HepG2 (cell line): Measurements from ENCODE around the gene CLEC16A. TPM values are rescaled to one million over a fixed set of nuclear protein-coding genes. Genes with fewer than 3 reads are reported as not detected.

ENCODE experiments used
- ATAC-seq: fragments of 200-7000 bp; cut with Tn5 transposase; 3 replicates; pipeline ENCODE4 v1.9.1; 2020; ENCODE audit warnings: mild to moderate bottlenecking, moderate library complexity
- BruUV-seq: library from RNA; stranded (reverse); fragments of 400-500 nt; replicated peaks from 2 replicates; lab custom pipeline; 2021; lab: Mats Ljungman, UMichigan
- CTCF ChIA-PET: fragments of 300-600 bp; formaldehyde crosslinking; extraction: SDS; loops from one replicate; lab custom pipeline; 2021; ENCODE audit warnings: low total read pairs, inconsistent platforms, low intra/inter-chr PET ratio; lab: Yijun Ruan, JAX
- POLR2A ChIA-PET: fragments of 350-600 bp; sonication (Branson Sonifier 250); formaldehyde crosslinking; loops from one replicate; lab custom pipeline; 2020; ENCODE audit warnings: antibody characterized with exemption, inconsistent platforms; lab: Yijun Ruan, JAX
- DNase-seq: peaks from one replicate; pipeline ENCODE4 v3.0.0-alpha.2; 2015; ENCODE audit warnings: low spot score
- FAIRE-seq: peaks from 3 replicates; lab custom pipeline; 2011; peaks lifted over from hg19 to GRCh38; lab: Jason Lieb, UNC
- H2AFZ ChIP-seq: one replicate; pipeline ENCODE4 v1.6.1; 2011; ENCODE audit warnings: low read length, inconsistent platforms
- H3K27ac ChIP-seq: fragments of 300-600 bp; 3 replicates; pipeline ENCODE4 v1.8.0; 2011; ENCODE audit warnings: mixed run types, mild to moderate bottlenecking, mixed read lengths, low read length, inconsistent platforms; ENCODE audit not compliant: insufficient read depth; ENCODE audit errors: extremely low read length
- H3K27me3 ChIP-seq, 2 experiments: fragments of 200-600 bp in 1 of 2; 2 replicates in 1 of 2; 3 replicates in 1 of 2; pipeline versions ENCODE4 v1.6.0 to v1.8.0; 2011; ENCODE audit warnings: low read length in 2 of 2, mild to moderate bottlenecking in 2 of 2, moderate library complexity in 2 of 2, inconsistent platforms in 1 of 2; ENCODE audit not compliant: insufficient read depth in 2 of 2, control insufficient read depth in 1 of 2
- H3K36me3 ChIP-seq, 2 experiments: fragments of 200-600 bp in 1 of 2; replicated peaks in 1 of 2; 2 replicates in 1 of 2; 3 replicates in 1 of 2; pipeline versions ENCODE4 v1.5.1 to v1.8.0; 2011; ENCODE audit warnings: low read length in 2 of 2, inconsistent platforms in 1 of 2; ENCODE audit not compliant: insufficient read depth in 2 of 2, control insufficient read depth in 1 of 2
- H3K4me1 ChIP-seq: 2 replicates; pipeline ENCODE4 v1.5.1; 2012; ENCODE audit warnings: low read length, inconsistent platforms; ENCODE audit not compliant: insufficient read depth
- H3K4me2 ChIP-seq: 2 replicates; pipeline ENCODE4 v1.6.0; 2011; ENCODE audit warnings: low read depth, low read length, inconsistent platforms
- H3K4me3 ChIP-seq, 3 experiments: fragments of 200-600 bp in 1 of 3; sonication (generic), shearing (Covaris generic) in 1 of 3; replicated peaks in 1 of 3; 2 replicates each; pipeline ENCODE4 v1.5.1; 2011 to 2016; ENCODE audit warnings: low read length in 3 of 3, inconsistent platforms in 2 of 3, low read depth in 2 of 3, mild to moderate bottlenecking in 2 of 3, control low read depth in 1 of 3, mixed read lengths in 1 of 3; ENCODE audit not compliant: insufficient read depth in 1 of 3
- H3K79me2 ChIP-seq: one replicate; pipeline ENCODE4 v1.6.1; 2011; ENCODE audit warnings: low read length, inconsistent platforms; ENCODE audit not compliant: insufficient read depth
- H3K9ac ChIP-seq: 2 replicates; pipeline ENCODE4 v1.6.0; 2011; ENCODE audit warnings: mild to moderate bottlenecking, low read depth, low read length, inconsistent platforms; ENCODE audit not compliant: insufficient read depth
- H3K9me3 ChIP-seq: 2 replicates; pipeline ENCODE4 v1.5.1; 2012; ENCODE audit warnings: mild to moderate bottlenecking, low read length
- H4K20me1 ChIP-seq: 2 replicates; pipeline ENCODE4 v1.6.0; 2011; ENCODE audit warnings: inconsistent platforms, mild to moderate bottlenecking, low read length, moderate library complexity; ENCODE audit not compliant: insufficient read depth
- ATF3 ChIP-seq: sonication (generic); formaldehyde crosslinking; IDR thresholded peaks from 2 replicates; pipeline ENCODE4 v1.4.0; 2020; ENCODE audit warnings: missing genetic modification reagents
- CCDC6 ChIP-seq: sonication (generic); formaldehyde crosslinking; IDR thresholded peaks from 2 replicates; pipeline ENCODE4 v1.8.1; 2022; ENCODE audit warnings: mild to moderate bottlenecking, missing genetic modification reagents, moderate library complexity
- GABPA ChIP-seq, 2 experiments: IDR thresholded peaks; 2 replicates each; pipeline ENCODE4 v1.6.1; 2011 to 2016; ENCODE audit warnings: low read depth in 2 of 2, low read length in 1 of 2, missing biosample characterization in 1 of 2, missing genetic modification characterization in 1 of 2
- HMG20B ChIP-seq: conservative IDR thresholded peaks from 2 replicates; pipeline ENCODE4 v1.6.1; 2016; ENCODE audit warnings: missing genetic modification reagents, missing compliant biosample characterization
- MAZ ChIP-seq, 2 experiments: sonication (generic) in 1 of 2; formaldehyde crosslinking in 1 of 2; IDR thresholded peaks; 2 replicates each; pipeline versions ENCODE4 v1.5.0 to v1.6.1; 2012 to 2020; ENCODE audit warnings: low read depth in 2 of 2, mild to moderate bottlenecking in 2 of 2, borderline replicate concordance in 1 of 2, improper control_type of control experiment in 1 of 2, low read length in 1 of 2, missing genetic modification reagents in 1 of 2, moderate library complexity in 1 of 2
- MEIS1 ChIP-seq: sonication (generic); formaldehyde crosslinking; IDR thresholded peaks from 2 replicates; pipeline ENCODE4 v1.9.0; 2021; ENCODE audit warnings: mild to moderate bottlenecking, missing genetic modification reagents, moderate library complexity, borderline replicate concordance
- MTF2 ChIP-seq: sonication (generic); formaldehyde crosslinking; IDR thresholded peaks from 2 replicates; pipeline ENCODE4 v1.5.0; 2020; ENCODE audit warnings: missing genetic modification reagents, borderline replicate concordance
- RARA ChIP-seq: IDR thresholded peaks from 2 replicates; pipeline ENCODE4 v1.6.1; 2016; ENCODE audit warnings: missing genetic modification reagents, missing compliant biosample characterization
- SALL1 ChIP-seq: sonication (generic); formaldehyde crosslinking; IDR thresholded peaks from 2 replicates; pipeline ENCODE4 v1.8.0; 2022; ENCODE audit warnings: mild to moderate bottlenecking, missing genetic modification reagents
- SOX13 ChIP-seq, 3 experiments: fragments of 450-650 bp in 1 of 3; sonication (generic) in 1 of 3; formaldehyde crosslinking in 1 of 3; IDR thresholded peaks in 2 of 3; conservative IDR thresholded peaks in 1 of 3; 2 replicates each; pipeline versions ENCODE4 v1.5.0 to v1.6.1; 2016 to 2020; ENCODE audit warnings: antibody characterized with exemption in 1 of 3, mild to moderate bottlenecking in 1 of 3, missing compliant biosample characterization in 1 of 3, missing genetic modification reagents in 1 of 3, moderate library complexity in 1 of 3
- SOX5 ChIP-seq: IDR thresholded peaks from 2 replicates; pipeline ENCODE4 v1.6.1; 2016; ENCODE audit warnings: borderline replicate concordance
- SPEN ChIP-seq: sonication (generic); formaldehyde crosslinking; IDR thresholded peaks from 2 replicates; pipeline ENCODE4 v1.5.1; 2020; ENCODE audit warnings: low read depth, mild to moderate bottlenecking, missing genetic modification reagents
- ZBTB21 ChIP-seq: sonication (generic); formaldehyde crosslinking; IDR thresholded peaks from 2 replicates; pipeline ENCODE4 v1.4.0; 2020; ENCODE audit warnings: missing genetic modification reagents
- ZNF253 ChIP-seq: sonication (generic); formaldehyde crosslinking; IDR thresholded peaks from 2 replicates; pipeline ENCODE4 v1.8.0; 2022; ENCODE audit warnings: mild to moderate bottlenecking, missing genetic modification reagents, borderline replicate concordance
- ZNF543 ChIP-seq: sonication (generic); formaldehyde crosslinking; IDR thresholded peaks from 2 replicates; pipeline ENCODE4 v1.4.0; 2020; ENCODE audit warnings: mild to moderate bottlenecking, missing genetic modification reagents
- ZNF629 ChIP-seq: sonication (generic); formaldehyde crosslinking; conservative IDR thresholded peaks from 2 replicates; pipeline ENCODE4 v1.5.0; 2020; ENCODE audit warnings: missing genetic modification reagents
- ZNF766 ChIP-seq: sonication (generic); formaldehyde crosslinking; IDR thresholded peaks from 2 replicates; pipeline ENCODE4 v1.5.0; 2020; ENCODE audit warnings: missing genetic modification reagents, borderline replicate concordance
- ZNF772 ChIP-seq: sonication (generic); formaldehyde crosslinking; IDR thresholded peaks from 2 replicates; pipeline ENCODE4 v1.5.0; 2020; ENCODE audit warnings: mild to moderate bottlenecking, missing genetic modification reagents
- ZNF891 ChIP-seq: sonication (generic); formaldehyde crosslinking; IDR thresholded peaks from 2 replicates; pipeline ENCODE4 v1.5.0; 2020; ENCODE audit warnings: mild to moderate bottlenecking, missing genetic modification reagents
- ZSCAN25 ChIP-seq: sonication (generic); formaldehyde crosslinking; IDR thresholded peaks from 2 replicates; pipeline ENCODE4 v1.8.0; 2022; ENCODE audit warnings: mild to moderate bottlenecking, missing genetic modification reagents
- WGBS: methylation state at CpG from one replicate; pipeline ENCODE4 v1.1.6; 2017; ENCODE audit warnings: low lambda C conversion rate; 5-methylcytosine and 5-hydroxymethylcytosine counted together
- in situ Hi-C: cut with HindIII; loops from 2 replicates; pipeline ENCODE4 v1.10.0; 2017; ENCODE audit warnings: low pct_unique_long_range_greater_than_20kb; ENCODE audit not compliant: extremely low pct_ligation_motif_present
- intact Hi-C: fragments of 100-400 bp; cut with micrococcal nuclease; formaldehyde crosslinking; loops from one replicate; pipeline ENCODE4 v1.10.0; 2022; ENCODE audit not compliant: unreplicated experiment
- polyA plus RNA-seq, 8 experiments: library from polyadenylated mRNA; depleted of rRNA in 3 of 8; stranded (reverse) in 7 of 8; unstranded in 1 of 8; fragments of >200 nt; fragmentation: Illumina TruSeq in 4 of 8; extraction: Trizol in 4 of 8; gene quantifications; 2 replicates each; pipeline versions ENCODE4 v1.2.1 to v1.2.3, GENCODE V29; 2011 to 2016; ENCODE audit warnings: low read depth in 4 of 8, missing spikeins in 1 of 8, mixed read lengths in 1 of 8; ENCODE audit not compliant: insufficient read depth in 1 of 8
- total RNA-seq, 5 experiments: library from RNA; depleted of rRNA; stranded (reverse); fragments of >200 nt; fragmentation: Illumina TruSeq; extraction: Trizol; gene quantifications; 2 replicates each; pipeline ENCODE4 v1.2.3, GENCODE V29; 2016; ENCODE audit warnings: low read depth in 1 of 5
- TF ChIP-seq, protein P1 (sequence below): sonication (generic); formaldehyde crosslinking; IDR thresholded peaks from 2 replicates; pipeline ENCODE4 v1.4.0; 2020; ENCODE audit warnings: missing genetic modification reagents, borderline replicate concordance

CLEC16A gene
- total and polyA plus RNA-seq, 2 of the 13 experiments (the other 11 are each of a cell fraction or from before 2014, with no cell fraction given) = 8.5 to 10.3 TPM

DNA sequence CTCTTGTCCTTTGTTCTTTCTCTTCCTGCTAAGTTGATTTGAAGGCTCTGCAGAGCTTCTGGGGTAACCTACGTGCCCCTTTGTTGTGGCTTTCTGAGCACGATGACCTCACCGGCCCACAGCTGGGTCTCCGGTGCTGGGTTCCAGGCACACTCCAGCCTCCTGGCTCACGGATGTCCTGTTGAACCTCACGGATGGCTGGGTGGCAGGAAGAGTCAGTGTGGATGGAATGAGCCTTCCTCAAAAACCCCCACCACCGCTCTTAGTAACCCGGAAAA, 195.7 kb downstream of the CLEC16A start (continued):
- TF ChIP-seq MAZ (IDR thresholded peaks at IDR 0.05; ENCODE audit: borderline replicate concordance, low read depth, low read length) (no peak), MAZ (CRISPR knock-in tag; IDR thresholded peaks at IDR 0.05; ENCODE audit: low read depth) (no peak), SOX5 (CRISPR knock-in tag) (peak; percentile 87), SOX13 (IDR thresholded peaks at IDR 0.05) (peak; percentile 66; the same call in 1 of the 2 replicates), SOX13 (CRISPR knock-in tag; conservative IDR thresholded peaks at IDR 0.05 in 1 of 2, IDR thresholded peaks at IDR 0.05 in 1 of 2) (peak in 1 of 2 experiments; percentile 89; a peak in 2 of 4 replicates), ZNF772 (0 out of 2 replicates have a peak, but pooled peaks have one; percentile 2)

DNA sequence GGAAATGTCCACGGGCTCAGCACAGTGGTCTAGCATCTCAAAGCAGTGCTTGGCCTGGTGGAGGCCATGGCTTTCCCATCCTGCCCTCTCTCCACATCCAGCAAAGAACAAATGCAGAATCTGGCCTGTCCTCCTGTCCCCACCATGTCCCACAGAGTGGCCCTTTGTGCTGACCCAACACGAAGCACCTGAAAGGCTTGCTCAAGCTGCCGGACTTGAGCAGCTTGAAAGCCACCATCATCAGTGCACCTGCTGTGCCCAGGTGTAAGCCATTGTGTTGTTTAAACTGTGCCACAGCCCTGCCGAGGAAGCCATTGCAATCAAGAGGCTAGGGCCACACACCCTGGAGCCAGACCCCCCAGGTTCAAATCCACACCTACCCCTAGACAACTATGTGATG, 196.1 kb downstream of the CLEC16A start:
- H3K4me2 ChIP-seq = peak overlapping the region; percentile 38
- H3K27me3 ChIP-seq = no peaks in the 10 kb centered on the region
- ATAC-seq (no peak), DNase-seq (no peak), FAIRE-seq (no peak)
- ChIA-PET POLR2A (interaction anchor here (0.6 to 2.5 kb wide), 6 partner anchors 49 to 231 kb away, joined by 3 to 20 read pairs (median 4); partner anchors contain the start of gene SOCS1), CTCF (no interaction called here)
- H2AFZ ChIP-seq = no peak overlapping the region
- H3K9me3 ChIP-seq = no peaks in the 10 kb centered on the region
- in situ Hi-C loops = no loop called here
- H3K9ac ChIP-seq = no peak overlapping the region
- H3K4me3 ChIP-seq = no peak overlapping the region
- H3K27ac ChIP-seq = no peak overlapping the region
- no peaks in the 10 kb centered on the region for H3K79me2 ChIP-seq
- no peaks in the 10 kb centered on the region for H3K36me3 ChIP-seq
- 82% methylated on average over 4 of the region's 4 CpGs for WGBS
- intact Hi-C loops = no loop called here
- BruUV-seq = no TSS peak
- TF ChIP-seq ZNF629 (CRISPR knock-in tag) (no peak), ATF3 (CRISPR knock-in tag) (no peak), ZSCAN25 (CRISPR knock-in tag) (no peak), MTF2 (CRISPR knock-in tag) (no peak), CCDC6 (CRISPR knock-in tag) (no peak), ZNF253 (CRISPR knock-in tag) (0 out of 2 replicates have a peak, but pooled peaks have one; percentile 71), SALL1 (CRISPR knock-in tag) (no peak; the same call in 1 of the 2 replicates), HMG20B (CRISPR knock-in tag) (no peak), ZNF772 (0 out of 2 replicates have a peak, but pooled peaks have one; percentile 9), ZNF891 (CRISPR knock-in tag) (peak; percentile 67; the same call in 1 of the 2 replicates), RARA (no peak), SPEN (no peak), GABPA (IDR thresholded peaks at IDR 0.05; ENCODE audit: low read depth, low read length) (no peak), GABPA (CRISPR knock-in tag; IDR thresholded peaks at IDR 0.05; ENCODE audit: low read depth) (no peak), ZBTB21 (CRISPR knock-in tag) (no peak), ZNF766 (CRISPR knock-in tag) (no peak), MEIS1 (no peak), ZNF543 (CRISPR knock-in tag) (no peak)
- TF ChIP-seq, protein P1, sequence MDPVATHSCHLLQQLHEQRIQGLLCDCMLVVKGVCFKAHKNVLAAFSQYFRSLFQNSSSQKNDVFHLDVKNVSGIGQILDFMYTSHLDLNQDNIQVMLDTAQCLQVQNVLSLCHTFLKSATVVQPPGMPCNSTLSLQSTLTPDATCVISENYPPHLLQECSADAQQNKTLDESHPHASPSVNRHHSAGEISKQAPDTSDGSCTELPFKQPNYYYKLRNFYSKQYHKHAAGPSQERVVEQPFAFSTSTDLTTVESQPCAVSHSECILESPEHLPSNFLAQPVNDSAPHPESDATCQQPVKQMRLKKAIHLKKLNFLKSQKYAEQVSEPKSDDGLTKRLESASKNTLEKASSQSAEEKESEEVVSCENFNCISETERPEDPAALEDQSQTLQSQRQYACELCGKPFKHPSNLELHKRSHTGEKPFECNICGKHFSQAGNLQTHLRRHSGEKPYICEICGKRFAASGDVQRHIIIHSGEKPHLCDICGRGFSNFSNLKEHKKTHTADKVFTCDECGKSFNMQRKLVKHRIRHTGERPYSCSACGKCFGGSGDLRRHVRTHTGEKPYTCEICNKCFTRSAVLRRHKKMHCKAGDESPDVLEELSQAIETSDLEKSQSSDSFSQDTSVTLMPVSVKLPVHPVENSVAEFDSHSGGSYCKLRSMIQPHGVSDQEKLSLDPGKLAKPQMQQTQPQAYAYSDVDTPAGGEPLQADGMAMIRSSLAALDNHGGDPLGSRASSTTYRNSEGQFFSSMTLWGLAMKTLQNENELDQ = no peak
- H3K4me1 ChIP-seq = peaks cover 37% of the 10 kb centered on the region
- peaks cover 12% of the 10 kb centered on the region; the same call in 1 of the 2 replicates for H4K20me1 ChIP-seq
